Measurements from ENCODE around the gene ELFN2. TPM values are rescaled to one million over a fixed set of nuclear protein-coding genes. Genes with fewer than 3 reads are reported as not detected.

The ELFN2 gene
- total and polyA plus RNA-seq, 2 experiments from 2014 or later, result 0.48 to 1.1 TPM

DNA sequence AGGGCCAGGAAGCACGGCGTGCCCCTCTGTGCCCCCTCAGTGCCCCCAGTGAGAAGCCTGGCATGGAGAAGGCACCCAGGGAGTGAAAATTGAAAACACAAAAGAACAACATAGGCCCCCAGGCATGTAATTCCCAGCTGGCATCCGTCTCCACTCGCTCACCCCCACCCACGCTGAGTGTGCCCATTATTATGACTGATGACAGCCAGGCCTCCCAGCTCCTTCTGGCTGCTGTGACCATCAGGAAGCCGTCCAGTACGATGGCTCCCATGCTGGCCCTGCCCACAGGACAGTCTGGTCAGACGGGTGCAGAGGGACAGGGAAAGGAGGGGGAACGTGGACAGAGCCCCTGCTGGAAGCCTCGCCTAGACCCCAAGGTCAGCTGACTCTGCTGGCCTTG, 30.1 kb downstream of the ELFN2 start:
- no peak overlapping the region for H3K4me3 ChIP-seq
- WGBS, 2 experiments (ENCODE audit: low coverage in 1 of 2, low lambda C conversion rate in 2 of 2, missing lambda C conversion rate in 2 of 2), result 32 to 45% methylated on average over 10 of the region's 10 CpGs
- TF ChIP-seq EZH2 (IDR thresholded peaks at IDR 0.05; ENCODE audit: insufficient read depth, poor library complexity, severe bottlenecking) (no peak), EZH2phosphoT487 (IDR thresholded peaks at IDR 0.05; ENCODE audit: insufficient read depth, low read depth) (no peak)
- no peaks in the 10 kb centered on the region for H3K36me3 ChIP-seq (ENCODE audit: low read depth)
- H3K9me3 ChIP-seq (ENCODE audit: low read depth), result no peaks in the 10 kb centered on the region
- no peak overlapping the region for H3K27ac ChIP-seq
- 0 out of 2 replicates have a peak, but pooled peaks cover 4% of the 10 kb centered on the region for H3K4me1 ChIP-seq (ENCODE audit: insufficient read depth)
- H3K9ac ChIP-seq, result no peak overlapping the region
- DNase-seq, result no peak
- no peaks in the 10 kb centered on the region for H3K27me3 ChIP-seq (replicated peaks; ENCODE audit: insufficient read depth)
- in situ Hi-C loops (cut with MboI), result no loop called here
- H4K20me1 ChIP-seq (ENCODE audit: insufficient read depth), result no peaks in the 10 kb centered on the region
- no peak overlapping the region for H2AFZ ChIP-seq
- H3K4me2 ChIP-seq (ENCODE audit: unreplicated experiment), result no peak overlapping the region
- no peaks in the 10 kb centered on the region for H3F3A ChIP-seq (ENCODE audit: insufficient read depth)
- no peaks in the 10 kb centered on the region for H3K9me2 ChIP-seq (ENCODE audit: insufficient read depth)
- no peaks in the 10 kb centered on the region for H3K79me2 ChIP-seq (ENCODE audit: insufficient read depth)

DNA sequence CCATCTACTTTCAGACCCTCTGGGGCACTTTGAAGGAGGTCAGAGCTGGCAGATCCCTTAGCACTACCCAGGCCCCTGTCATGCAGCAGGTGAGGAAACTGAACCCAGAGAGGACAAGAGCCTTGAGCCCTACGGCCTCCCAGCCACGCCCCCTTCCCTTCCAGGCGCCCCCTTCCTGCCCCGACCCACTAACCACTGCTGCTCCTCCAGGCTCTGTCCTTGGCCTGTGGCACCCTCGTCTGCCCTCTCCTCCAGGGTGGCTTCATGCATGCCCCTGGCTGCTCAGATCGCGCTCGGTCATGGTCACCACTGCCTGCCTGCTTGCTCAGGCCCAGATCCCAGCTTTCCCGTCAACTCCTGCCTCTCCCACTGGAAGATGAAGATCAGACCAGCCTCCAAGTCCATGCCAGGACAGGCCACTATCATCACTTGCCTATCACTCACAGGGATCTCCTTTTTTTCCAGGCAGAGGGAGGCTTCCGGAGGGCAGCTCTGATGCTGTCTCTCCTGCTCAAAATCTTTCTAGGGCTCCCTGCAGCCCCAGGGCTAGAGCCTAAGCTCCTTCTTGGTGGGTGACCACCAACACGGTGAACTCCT, 30.7 kb downstream of the ELFN2 start:
- no peak overlapping the region for H3K4me2 ChIP-seq (ENCODE audit: unreplicated experiment)
- H3K27me3 ChIP-seq (replicated peaks; ENCODE audit: insufficient read depth), result no peaks in the 10 kb centered on the region
- no peaks in the 10 kb centered on the region for H3K36me3 ChIP-seq (ENCODE audit: low read depth)
- no peak overlapping the region for H2AFZ ChIP-seq
- H3K27ac ChIP-seq, result no peak overlapping the region
- no peak overlapping the region for H3K4me3 ChIP-seq
- H4K20me1 ChIP-seq (ENCODE audit: insufficient read depth), result no peaks in the 10 kb centered on the region
- no peaks in the 10 kb centered on the region for H3K9me3 ChIP-seq (ENCODE audit: low read depth)
- TF ChIP-seq EZH2 (IDR thresholded peaks at IDR 0.05; ENCODE audit: insufficient read depth, poor library complexity, severe bottlenecking), result no peak
- TF ChIP-seq EZH2phosphoT487 (IDR thresholded peaks at IDR 0.05; ENCODE audit: insufficient read depth, low read depth), result no peak
- H3K9me2 ChIP-seq (ENCODE audit: insufficient read depth), result no peaks in the 10 kb centered on the region
- H3K9ac ChIP-seq, result no peak overlapping the region
- no peaks in the 10 kb centered on the region for H3K79me2 ChIP-seq (ENCODE audit: insufficient read depth)
- H3F3A ChIP-seq (ENCODE audit: insufficient read depth), result no peaks in the 10 kb centered on the region
- no peak for DNase-seq
- whole genome bisulfite sequencing, 2 experiments (ENCODE audit: low coverage in 1 of 2, low lambda C conversion rate in 2 of 2, missing lambda C conversion rate in 2 of 2), result 81 to 83% methylated on average over 6 to 11 of the region's 11 CpGs
- in situ Hi-C loops (cut with MboI), result no loop called here
- 0 out of 2 replicates have a peak, but pooled peaks cover 4% of the 10 kb centered on the region for H3K4me1 ChIP-seq (ENCODE audit: insufficient read depth)

DNA sequence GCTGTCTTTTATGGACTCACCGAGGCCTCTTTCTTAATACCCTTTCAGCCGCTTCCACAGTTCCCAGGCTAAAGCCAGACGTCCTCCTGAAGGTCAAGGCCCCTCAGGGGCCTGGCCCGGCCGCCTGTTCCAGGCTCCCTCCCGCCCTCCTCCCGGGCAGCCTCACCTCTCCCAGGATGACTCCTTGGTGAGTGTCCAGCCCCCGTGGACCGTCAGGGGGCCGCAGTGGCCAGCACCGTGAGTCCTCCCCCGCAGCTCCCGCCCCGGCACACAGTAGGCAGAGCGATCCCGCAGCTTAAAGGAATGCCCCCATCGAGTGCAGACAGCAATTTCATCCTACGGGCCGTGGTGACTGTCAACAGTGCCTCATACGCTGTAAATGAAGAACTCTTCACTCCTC, 32.9 kb downstream of the ELFN2 start:
- DNase-seq, result no peak
- H3K4me3 ChIP-seq, result no peak overlapping the region
- H3K36me3 ChIP-seq (ENCODE audit: low read depth), result no peaks in the 10 kb centered on the region
- H3K79me2 ChIP-seq (ENCODE audit: insufficient read depth), result no peaks in the 10 kb centered on the region
- H3K4me1 ChIP-seq (ENCODE audit: insufficient read depth), result no peaks in the 10 kb centered on the region
- H3F3A ChIP-seq (ENCODE audit: insufficient read depth), result no peaks in the 10 kb centered on the region
- no peaks in the 10 kb centered on the region for H3K9me2 ChIP-seq (ENCODE audit: insufficient read depth)
- no peaks in the 10 kb centered on the region for H3K9me3 ChIP-seq (ENCODE audit: low read depth)
- H3K27me3 ChIP-seq (replicated peaks; ENCODE audit: insufficient read depth), result no peaks in the 10 kb centered on the region
- WGBS, 2 experiments (ENCODE audit: low coverage in 1 of 2, low lambda C conversion rate in 2 of 2, missing lambda C conversion rate in 2 of 2), result 67 to 69% methylated on average over 16 to 20 of the region's 20 CpGs
- H4K20me1 ChIP-seq (ENCODE audit: insufficient read depth), result no peaks in the 10 kb centered on the region
- no peak overlapping the region for H3K9ac ChIP-seq
- no peak overlapping the region for H3K27ac ChIP-seq
- no peak overlapping the region for H3K4me2 ChIP-seq (ENCODE audit: unreplicated experiment)
- in situ Hi-C loops (cut with MboI), result no loop called here
- H2AFZ ChIP-seq, result no peak overlapping the region
- TF ChIP-seq EZH2phosphoT487 (IDR thresholded peaks at IDR 0.05; ENCODE audit: insufficient read depth, low read depth) (no peak), EZH2 (IDR thresholded peaks at IDR 0.05; ENCODE audit: insufficient read depth, poor library complexity, severe bottlenecking) (no peak)

DNA sequence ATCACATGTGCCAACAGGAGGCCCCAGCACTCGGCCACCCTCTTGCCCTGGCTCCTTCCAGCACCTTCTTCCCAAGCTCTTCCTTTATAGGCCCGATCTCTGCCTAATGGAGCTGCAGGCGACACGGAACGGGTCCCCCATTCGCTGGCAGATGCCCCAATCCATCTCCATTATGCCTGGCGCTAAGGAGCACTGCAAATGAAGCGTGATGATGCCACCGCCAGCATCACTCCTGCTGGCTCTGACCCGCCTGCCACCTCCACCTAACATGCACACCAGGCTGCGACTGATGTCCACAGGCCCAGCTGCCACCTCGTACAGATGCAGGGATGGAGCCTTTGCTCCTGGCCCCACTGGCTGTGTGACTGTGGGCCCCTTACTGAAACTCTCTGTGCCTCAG, 33.5 kb downstream of the ELFN2 start:
- DNase-seq, result no peak
- in situ Hi-C loops (cut with MboI), result no loop called here
- Histone ChIP-seq H3K4me2 (ENCODE audit: unreplicated experiment) (no peak overlapping the region), H3F3A (ENCODE audit: insufficient read depth) (no peaks in the 10 kb centered on the region), H3K4me1 (ENCODE audit: insufficient read depth) (no peaks in the 10 kb centered on the region), H2AFZ (no peak overlapping the region), H3K4me3 (no peak overlapping the region), H3K27me3 (replicated peaks; ENCODE audit: insufficient read depth) (no peaks in the 10 kb centered on the region; the same call in 1 of the 2 replicates), H4K20me1 (ENCODE audit: insufficient read depth) (no peaks in the 10 kb centered on the region), H3K9me3 (ENCODE audit: low read depth) (no peaks in the 10 kb centered on the region), H3K9ac (no peak overlapping the region), H3K36me3 (ENCODE audit: low read depth) (no peaks in the 10 kb centered on the region), H3K9me2 (ENCODE audit: insufficient read depth) (no peaks in the 10 kb centered on the region), H3K27ac (no peak overlapping the region), H3K79me2 (ENCODE audit: insufficient read depth) (no peaks in the 10 kb centered on the region)
- WGBS, 2 experiments (ENCODE audit: low coverage in 1 of 2, low lambda C conversion rate in 2 of 2, missing lambda C conversion rate in 2 of 2), result 88 to 92% methylated on average over 12 of the region's 12 CpGs
- TF ChIP-seq EZH2 (IDR thresholded peaks at IDR 0.05; ENCODE audit: insufficient read depth, poor library complexity, severe bottlenecking) (no peak), EZH2phosphoT487 (IDR thresholded peaks at IDR 0.05; ENCODE audit: insufficient read depth, low read depth) (no peak)

Data from GM23248 (cell line).